GM18526 (cell line): ENCODE data around the gene OLAH.

ENCODE experiments used
- POLR2A ChIP-seq: IDR thresholded peaks from 3 replicates; pipeline ENCODE4 v1.6.1; 2011; ENCODE audit not compliant: insufficient read length; ENCODE audit errors: extremely low read depth

The OLAH gene

GRCh38 chr10:15112657-15113056, 68.9 kb downstream of the OLAH start:
- no peak for TF ChIP-seq POLR2A

GRCh38 chr10:15113766-15114165, 70.0 kb downstream of the OLAH start:
- no peak for TF ChIP-seq POLR2A

- no peak for TF ChIP-seq POLR2A
These were observed 72.5 kb downstream of the OLAH start for GRCh38 chr10:15116225-15116624.

DNA sequence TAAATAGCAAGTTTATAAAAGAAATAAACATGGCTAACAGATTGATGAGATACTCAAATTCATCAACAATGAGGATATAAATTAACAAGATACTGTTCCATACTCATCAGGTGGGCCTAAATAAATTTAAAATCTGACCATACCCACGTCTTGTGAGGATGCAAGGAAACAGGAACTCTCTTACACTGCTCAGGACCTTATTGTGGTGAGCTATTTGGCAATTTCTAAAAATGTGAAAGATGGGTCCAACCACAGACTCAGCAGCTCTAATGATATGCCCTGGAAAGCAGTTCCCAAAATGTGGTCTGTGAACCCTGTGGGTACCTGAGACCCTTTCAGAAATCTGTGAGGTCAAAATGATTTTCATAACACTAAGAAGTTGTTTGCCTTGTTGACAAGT, 74.9 kb downstream of the OLAH start:
- no peak for TF ChIP-seq POLR2A

DNA sequence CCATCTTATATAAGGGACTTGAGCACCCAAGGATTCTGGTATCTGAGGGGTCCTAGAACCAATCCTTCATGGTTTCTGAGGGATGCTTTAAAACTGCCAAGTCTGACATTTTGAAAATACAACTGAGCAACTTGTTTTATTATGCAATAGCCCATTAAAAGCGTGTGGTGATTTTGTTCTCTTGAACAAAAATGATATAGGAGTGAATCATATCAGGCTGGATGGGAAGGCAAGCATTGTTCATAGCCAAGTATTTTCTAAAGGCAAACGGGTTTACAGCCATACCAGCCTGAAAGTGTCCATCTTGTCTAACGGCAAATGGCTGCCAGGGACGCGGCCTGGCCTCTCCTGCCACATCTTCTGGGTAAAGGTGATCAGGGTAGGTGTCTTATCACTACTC, 76.8 kb downstream of the OLAH start:
- TF ChIP-seq POLR2A: no peak

DNA sequence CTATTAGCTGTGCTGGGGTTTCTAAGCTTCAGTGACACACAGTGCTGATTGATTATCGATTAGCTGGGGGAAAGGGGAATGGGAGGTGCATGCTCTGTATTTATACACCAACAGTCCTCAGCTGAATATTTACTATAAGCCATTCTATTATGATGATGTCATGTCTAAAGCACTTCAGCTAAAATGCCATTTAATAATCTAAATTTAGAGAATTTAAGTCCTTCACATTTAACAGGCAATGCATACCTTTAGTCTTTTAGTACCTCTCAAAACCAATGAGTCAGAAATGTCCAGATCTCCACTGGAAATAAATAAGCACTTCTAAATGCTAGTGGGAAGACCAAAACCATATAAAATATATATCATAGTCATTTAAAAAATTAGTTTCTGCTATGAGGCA, 78.0 kb downstream of the OLAH start:
- no peak for TF ChIP-seq POLR2A

DNA sequence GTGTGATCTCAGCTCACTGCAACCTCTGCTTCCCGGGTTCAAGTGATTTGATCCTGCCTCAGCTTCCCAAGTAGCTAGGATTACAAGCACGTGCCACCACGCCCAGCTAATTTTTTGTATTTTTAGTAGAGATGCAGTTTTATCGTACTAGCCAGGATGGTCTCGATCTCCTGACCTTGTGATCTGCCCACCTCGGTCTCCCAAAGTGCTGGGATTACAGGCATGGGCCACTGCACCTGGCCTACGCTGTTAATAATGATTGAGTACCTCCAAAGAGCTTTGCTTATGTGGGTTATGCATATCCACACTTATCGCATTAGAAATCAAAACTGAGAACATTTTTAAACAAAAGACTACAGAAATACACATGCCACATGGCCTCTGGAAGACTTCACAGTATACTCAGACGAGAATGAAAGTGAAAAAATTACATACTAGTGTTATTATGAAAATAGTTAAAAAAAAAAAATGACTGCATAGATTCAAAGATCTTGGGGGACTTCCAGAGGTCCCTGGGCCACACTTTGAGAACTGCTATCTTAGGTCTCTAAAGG, 78.8 kb downstream of the OLAH start:
- TF ChIP-seq POLR2A: no peak
